Epithelial cell of alveolus of lung (primary cell): ENCODE results near the gene SLC16A12. TPM values are rescaled to one million over a fixed set of nuclear protein-coding genes. Genes with fewer than 3 reads are reported as not detected.

Experiments
- total RNA-seq: library from RNA; depleted of rRNA; stranded (reverse); fragments of >200 nt; gene quantifications from 2 replicates; pipeline ENCODE4 v1.2.1, GENCODE V29; 2015

Gene SLC16A12, protein sequence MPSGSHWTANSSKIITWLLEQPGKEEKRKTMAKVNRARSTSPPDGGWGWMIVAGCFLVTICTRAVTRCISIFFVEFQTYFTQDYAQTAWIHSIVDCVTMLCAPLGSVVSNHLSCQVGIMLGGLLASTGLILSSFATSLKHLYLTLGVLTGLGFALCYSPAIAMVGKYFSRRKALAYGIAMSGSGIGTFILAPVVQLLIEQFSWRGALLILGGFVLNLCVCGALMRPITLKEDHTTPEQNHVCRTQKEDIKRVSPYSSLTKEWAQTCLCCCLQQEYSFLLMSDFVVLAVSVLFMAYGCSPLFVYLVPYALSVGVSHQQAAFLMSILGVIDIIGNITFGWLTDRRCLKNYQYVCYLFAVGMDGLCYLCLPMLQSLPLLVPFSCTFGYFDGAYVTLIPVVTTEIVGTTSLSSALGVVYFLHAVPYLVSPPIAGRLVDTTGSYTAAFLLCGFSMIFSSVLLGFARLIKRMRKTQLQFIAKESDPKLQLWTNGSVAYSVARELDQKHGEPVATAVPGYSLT
- total RNA-seq = 0.24 and 0.91 TPM in 2 replicates

DNA sequence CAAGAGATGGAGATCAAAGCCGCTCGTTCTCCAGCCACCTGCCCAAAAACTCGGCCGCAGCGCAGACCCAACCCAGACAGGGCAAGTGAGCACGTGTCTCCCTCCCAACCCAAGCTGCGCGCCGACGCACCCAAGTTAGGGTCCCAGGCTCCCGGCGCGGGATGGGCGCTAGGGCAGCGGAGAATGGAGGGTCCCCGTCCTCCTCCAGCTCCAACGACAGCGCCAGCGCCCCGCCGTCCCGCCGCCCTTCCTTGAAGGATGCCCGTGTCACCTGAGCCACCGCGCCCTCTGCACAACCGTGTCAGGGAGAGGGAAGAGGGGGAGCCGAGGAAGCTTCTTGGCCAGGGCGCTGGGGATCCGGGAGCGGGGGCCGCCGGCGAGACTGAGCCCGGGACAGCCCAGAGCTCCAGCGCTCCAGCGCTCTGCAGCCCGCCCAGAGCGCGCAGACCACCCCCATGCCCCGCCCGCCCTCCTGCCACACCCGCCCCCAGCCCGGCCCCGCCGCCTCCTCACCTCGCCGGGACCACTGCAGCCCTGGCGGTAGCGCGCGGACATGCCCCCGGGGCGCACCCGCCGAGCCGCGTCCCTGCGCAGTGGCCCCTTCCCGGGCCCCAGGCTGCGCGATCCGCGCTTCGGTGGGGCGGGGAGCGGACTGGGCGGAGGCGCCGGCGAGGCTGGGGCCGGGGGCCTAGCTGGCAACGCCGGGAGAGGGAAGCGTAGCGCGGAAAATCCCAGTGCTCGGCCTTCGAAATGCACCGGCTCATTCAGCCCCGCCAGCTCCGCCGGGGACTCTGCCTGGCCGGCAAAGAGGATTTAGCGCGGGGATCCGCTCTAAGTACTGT is at the start of gene SLC16A12:
SLC16A12 (minus strand) TSS at position 424 of the 842 bp plus-strand sequence. CDS start 73,016 bp downstream, outside the sequence.

DNA sequence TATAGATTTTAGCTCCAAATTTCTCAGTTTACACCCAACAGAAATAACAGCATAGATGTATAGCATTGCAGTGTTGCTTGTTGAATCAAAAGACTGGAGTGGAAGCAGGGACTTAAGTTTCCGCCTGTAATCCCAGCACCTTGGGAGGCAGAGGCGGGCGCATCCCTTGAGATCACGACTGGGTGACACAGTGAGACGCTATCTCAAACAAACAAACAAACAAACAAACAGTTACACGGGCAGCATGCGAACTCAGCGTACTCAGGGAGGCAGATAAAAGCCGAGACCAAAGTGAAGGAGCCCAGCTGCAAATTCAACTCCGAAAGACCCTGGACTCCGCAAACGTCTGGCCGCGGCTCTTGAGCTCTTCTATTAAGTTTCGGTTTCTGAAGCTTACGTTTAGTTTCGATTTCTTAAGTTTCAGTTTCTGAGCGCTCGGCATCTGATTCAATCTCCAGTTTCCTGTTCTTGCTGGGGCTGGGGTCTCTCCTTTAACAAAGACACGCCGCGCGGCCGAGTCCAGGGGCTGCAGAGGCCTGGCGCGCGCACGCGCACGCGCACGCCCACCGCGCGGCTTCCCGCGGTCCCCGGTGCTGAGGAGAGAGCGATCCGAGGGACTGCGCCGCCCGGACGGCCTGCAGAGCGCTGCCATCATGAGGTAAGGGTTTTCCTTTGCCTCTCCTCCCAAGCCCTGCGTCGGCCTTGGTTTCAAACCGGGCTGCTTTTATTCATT is 121.1 kb downstream of the SLC16A12 start, which contains the start of gene IFIT5:
IFIT5 (plus strand) TSS at position 423 of the 733 bp plus-strand sequence; CDS start at position 654, 231 bp downstream.

DNA sequence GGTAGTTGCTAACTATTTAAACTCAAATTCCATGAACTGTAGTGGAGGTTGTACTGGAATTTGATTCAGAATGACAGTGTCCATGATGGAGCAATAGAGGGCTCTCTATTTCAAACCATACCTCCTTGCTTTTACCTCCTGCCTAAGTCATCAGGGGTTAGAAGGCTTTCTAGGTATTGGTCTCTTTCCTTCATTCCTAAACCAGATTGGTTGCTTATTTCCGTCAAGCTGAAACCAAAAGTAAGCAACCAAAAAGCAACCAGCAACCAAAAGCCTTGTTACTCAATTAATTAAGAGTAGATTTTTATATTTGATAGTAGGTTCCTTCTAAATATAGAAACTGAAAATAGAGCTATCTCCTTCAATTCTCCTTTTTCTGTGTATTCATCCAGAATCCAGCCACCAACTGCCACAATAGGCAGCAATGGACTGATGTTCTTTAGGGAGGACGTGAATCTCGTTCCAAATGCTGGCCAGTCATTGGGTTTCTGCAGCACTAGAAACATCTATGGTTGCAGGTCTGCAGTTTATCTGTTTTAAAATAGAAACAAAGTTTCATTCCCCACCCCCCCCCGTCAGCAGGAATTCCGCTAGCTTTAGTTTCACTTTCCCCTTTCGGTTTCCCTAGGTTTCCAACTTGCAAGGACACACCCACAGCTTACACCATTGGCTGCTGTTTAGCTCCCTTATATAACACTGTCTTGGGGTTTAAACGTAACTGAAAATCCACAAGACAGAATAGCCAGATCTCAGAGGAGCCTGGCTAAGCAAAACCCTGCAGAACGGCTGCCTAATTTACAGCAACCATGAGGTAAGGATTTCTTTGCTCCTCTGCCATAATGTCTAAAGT is 143.3 kb downstream of the SLC16A12 start, which contains the start of gene IFIT1:
IFIT1 (plus strand) TSS at position 717 of the 850 bp plus-strand sequence; CDS start at position 807, 90 bp downstream.

Other genes starting within 250 kb of the SLC16A12 start
- gene IFIT2, start 233.5 kb downstream of the SLC16A12 start, total RNA-seq = 2.7 and 4.0 TPM in 2 replicates
- gene IFIT3, start 207.6 kb downstream of the SLC16A12 start, total RNA-seq = 9.0 and 18.0 TPM in 2 replicates
- gene IFIT1B, start 157.5 kb downstream of the SLC16A12 start, total RNA-seq = under 0.01 TPM in 1 of 2 replicates, not detected in the other
- gene IFIT1, start 143.0 kb downstream of the SLC16A12 start, total RNA-seq = 26.9 and 30.0 TPM in 2 replicates
- gene IFIT5, start 121.0 kb downstream of the SLC16A12 start, total RNA-seq = 19.2 and 21.2 TPM in 2 replicates
- 5.3 and 12.1 TPM in 2 replicates for gene PANK1, start 109.6 kb upstream of the SLC16A12 start, total RNA-seq
- gene KIF20B, start 166.0 kb upstream of the SLC16A12 start, total RNA-seq = 8.0 and 13.2 TPM in 2 replicates